SH-SY5Y (cell line): ENCODE results near the gene GADL1.

Experiments
- GATA2 ChIP-seq: IDR thresholded peaks from 2 replicates; pipeline ENCODE4 v1.6.1; 2011; ENCODE audit warnings: mild to moderate bottlenecking, low read depth, low read length
- GATA3 ChIP-seq: IDR thresholded peaks from 2 replicates; pipeline ENCODE4 v1.6.1; 2011; ENCODE audit warnings: low read depth, mild to moderate bottlenecking, low read length, moderate library complexity

DNA sequence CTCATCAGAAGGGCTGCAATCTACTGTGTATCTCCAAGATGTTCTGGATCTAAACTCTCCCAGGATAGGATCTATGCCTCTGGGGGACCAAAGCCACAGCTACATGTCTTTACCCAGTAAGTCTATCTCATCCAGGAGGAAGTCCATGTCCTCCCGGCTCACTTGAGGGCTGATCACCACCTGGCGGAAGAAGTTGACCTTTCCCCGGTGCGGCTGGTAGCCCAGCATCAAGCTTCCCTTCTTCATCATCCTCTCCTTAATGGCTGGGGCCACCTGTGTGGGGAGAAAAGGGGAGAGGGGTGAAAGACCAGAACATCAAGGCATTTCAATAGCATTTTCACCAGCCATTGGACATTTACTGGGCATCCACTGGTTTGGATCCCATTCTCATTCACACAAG, 166.3 kb downstream of the GADL1 start:
- TF ChIP-seq GATA2 (no peak), GATA3 (no peak)
